ENCODE measurements around the gene IRX4.

DNA sequence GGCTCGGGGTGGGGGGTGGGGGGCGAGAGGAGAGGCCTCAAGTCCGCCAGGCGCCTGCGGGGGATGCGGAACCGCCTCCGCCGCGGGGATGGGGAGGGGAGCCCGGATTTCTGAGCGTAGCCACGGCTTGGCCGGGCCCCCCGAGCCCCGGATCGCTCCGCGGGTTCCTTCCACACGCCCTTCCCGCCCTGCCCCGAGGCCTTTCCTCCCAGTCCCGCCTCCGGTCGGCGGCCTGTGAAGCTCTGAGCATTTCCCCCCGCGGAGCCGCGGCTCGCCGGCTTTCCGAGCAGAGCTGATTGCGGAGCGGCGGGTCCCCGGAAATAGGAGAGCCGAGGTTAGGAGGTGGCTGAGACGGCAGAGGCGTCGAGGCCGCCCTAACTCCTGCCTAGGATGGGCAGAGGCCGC lies 6.1 kb downstream of the IRX4 start:
- TF ChIP-seq, protein P1, sequence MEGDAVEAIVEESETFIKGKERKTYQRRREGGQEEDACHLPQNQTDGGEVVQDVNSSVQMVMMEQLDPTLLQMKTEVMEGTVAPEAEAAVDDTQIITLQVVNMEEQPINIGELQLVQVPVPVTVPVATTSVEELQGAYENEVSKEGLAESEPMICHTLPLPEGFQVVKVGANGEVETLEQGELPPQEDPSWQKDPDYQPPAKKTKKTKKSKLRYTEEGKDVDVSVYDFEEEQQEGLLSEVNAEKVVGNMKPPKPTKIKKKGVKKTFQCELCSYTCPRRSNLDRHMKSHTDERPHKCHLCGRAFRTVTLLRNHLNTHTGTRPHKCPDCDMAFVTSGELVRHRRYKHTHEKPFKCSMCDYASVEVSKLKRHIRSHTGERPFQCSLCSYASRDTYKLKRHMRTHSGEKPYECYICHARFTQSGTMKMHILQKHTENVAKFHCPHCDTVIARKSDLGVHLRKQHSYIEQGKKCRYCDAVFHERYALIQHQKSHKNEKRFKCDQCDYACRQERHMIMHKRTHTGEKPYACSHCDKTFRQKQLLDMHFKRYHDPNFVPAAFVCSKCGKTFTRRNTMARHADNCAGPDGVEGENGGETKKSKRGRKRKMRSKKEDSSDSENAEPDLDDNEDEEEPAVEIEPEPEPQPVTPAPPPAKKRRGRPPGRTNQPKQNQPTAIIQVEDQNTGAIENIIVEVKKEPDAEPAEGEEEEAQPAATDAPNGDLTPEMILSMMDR (IDR thresholded peaks at IDR 0.05; ENCODE audit: insufficient read depth, low read depth, low read length) = no peak
- TF ChIP-seq EZH2 (IDR thresholded peaks at IDR 0.05; ENCODE audit: insufficient read depth, low read length) = peak; percentile 42
